Activated B cell treated with CpG ODN at 0.5 μM for 24 hours (primary cell): Measurements from ENCODE around the gene SHISA9. TPM values are rescaled to one million over a fixed set of nuclear protein-coding genes. Genes with fewer than 3 reads are reported as not detected.

ENCODE experiments used
- ATAC-seq: fragments of 200-7000 bp; cut with Tn5 transposase; one replicate; pipeline ENCODE4 v1.10.0; 2021; ENCODE audit warnings: low read depth, mild to moderate bottlenecking, moderate library complexity
- CTCF ChIA-PET: fragments of 350-600 bp; sonication (Branson Sonifier 250); formaldehyde crosslinking; loops from one replicate; lab custom pipeline; 2021; ENCODE audit warnings: antibody characterized with exemption; lab: Charles Lee
- POLR2A ChIA-PET: fragments of 350-600 bp; sonication (Branson Sonifier 250); formaldehyde crosslinking; loops from one replicate; lab custom pipeline; 2021; ENCODE audit warnings: antibody characterized with exemption; lab: Charles Lee
- DNase-seq: peaks from one replicate; pipeline ENCODE4 v3.0.0; 2022
- H3K27ac Mint-ChIP-seq: one replicate; pipeline ENCODE4 v1.8.0; 2020; ENCODE audit warnings: mixed read lengths
- H3K27me3 Mint-ChIP-seq: one replicate; pipeline ENCODE4 v1.8.0; 2021; ENCODE audit warnings: mixed read lengths
- H3K36me3 Mint-ChIP-seq: one replicate; pipeline ENCODE4 v1.8.0; 2021; ENCODE audit warnings: low read depth, mixed read lengths
- H3K4me1 Mint-ChIP-seq: one replicate; pipeline ENCODE4 v1.8.0; 2021; ENCODE audit warnings: mixed read lengths
- H3K4me3 Mint-ChIP-seq: one replicate; pipeline ENCODE4 v1.8.0; 2020; ENCODE audit warnings: mild to moderate bottlenecking, mixed read lengths
- H3K9me3 Mint-ChIP-seq: one replicate; pipeline ENCODE4 v1.8.0; 2020; ENCODE audit warnings: mixed read lengths
- CTCF ChIP-seq: fragments of 200-600 bp; IDR thresholded peaks from one replicate; pipeline ENCODE4 v1.8.0; 2022; ENCODE audit warnings: antibody characterized with exemption, mild to moderate bottlenecking
- intact Hi-C: fragments of 100-400 bp; cut with micrococcal nuclease; formaldehyde crosslinking; loops from one replicate; pipeline ENCODE4 v1.15.1; 2024
- total RNA-seq: library from RNA; stranded (reverse); gene quantifications from 2 replicates; pipeline ENCODE4 v1.2.3, GENCODE V29; 2022

The SHISA9 gene
- total RNA-seq, 1 donor from 2014 or later = 0.07 TPM

DNA sequence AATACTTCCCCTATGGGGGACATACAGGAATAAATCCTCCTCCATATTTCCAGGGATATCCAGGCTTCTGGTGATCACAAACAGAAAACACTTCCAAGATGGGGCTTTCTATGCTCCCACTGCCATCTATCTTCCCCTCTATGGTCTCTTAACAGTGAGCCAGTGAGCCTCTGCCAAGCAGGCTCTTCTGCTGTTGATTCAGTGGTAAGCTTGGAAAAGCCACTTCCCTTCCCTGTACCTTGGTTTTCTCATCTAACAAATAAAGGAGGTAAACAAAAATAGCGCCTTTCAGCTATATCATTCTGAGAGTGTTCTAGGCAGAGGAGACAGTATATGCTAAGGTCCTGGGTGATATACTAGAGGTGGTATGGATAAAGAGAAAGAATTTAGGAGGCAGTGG, 368.0 kb downstream of the SHISA9 start:
- Mint-ChIP-seq H3K9me3 (peaks cover 4% of the 10 kb centered on the region), H3K4me3 (no peak overlapping the region), H3K4me1 (no peaks in the 10 kb centered on the region), H3K27me3 (no peaks in the 10 kb centered on the region), H3K36me3 (no peaks in the 10 kb centered on the region), H3K27ac (no peak overlapping the region)
- no peak for TF ChIP-seq CTCF
- intact Hi-C loops = no loop called here
- DNase-seq (no peak), ATAC-seq (no peak)
- CTCF ChIA-PET = no interaction called here
- POLR2A ChIA-PET = no interaction called here

- H3K4me1 Mint-ChIP-seq = no peaks in the 10 kb centered on the region
- H3K9me3 Mint-ChIP-seq = peaks cover 4% of the 10 kb centered on the region
- no peak for ATAC-seq
- intact Hi-C loops = no loop called here
- no peaks in the 10 kb centered on the region for H3K27me3 Mint-ChIP-seq
- H3K4me3 Mint-ChIP-seq = no peak overlapping the region
- ChIA-PET POLR2A (no interaction called here), CTCF (no interaction called here)
- H3K27ac Mint-ChIP-seq = no peak overlapping the region
- no peak for DNase-seq
- H3K36me3 Mint-ChIP-seq = no peaks in the 10 kb centered on the region
- no peak for TF ChIP-seq CTCF
These were observed 368.6 kb downstream of the SHISA9 start for GRCh38 chr16:13269905-13270528.

- ChIA-PET CTCF (no interaction called here), POLR2A (no interaction called here)
- ATAC-seq (no peak), DNase-seq (no peak)
- no peak overlapping the region for H3K27ac Mint-ChIP-seq
- no peaks in the 10 kb centered on the region for H3K27me3 Mint-ChIP-seq
- H3K36me3 Mint-ChIP-seq = no peaks in the 10 kb centered on the region
- intact Hi-C loops = no loop called here
- H3K4me3 Mint-ChIP-seq = no peak overlapping the region
- no peaks in the 10 kb centered on the region for H3K4me1 Mint-ChIP-seq
- H3K9me3 Mint-ChIP-seq = peaks cover 4% of the 10 kb centered on the region
- no peak for TF ChIP-seq CTCF
These were observed 369.2 kb downstream of the SHISA9 start for GRCh38 chr16:13270602-13271001.

- Mint-ChIP-seq H3K27me3 (peaks cover 4% of the 10 kb centered on the region), H3K4me1 (no peaks in the 10 kb centered on the region), H3K27ac (no peak overlapping the region), H3K9me3 (peaks cover 2% of the 10 kb centered on the region), H3K36me3 (no peaks in the 10 kb centered on the region), H3K4me3 (no peak overlapping the region)
- DNase-seq (no peak), ATAC-seq (no peak)
- TF ChIP-seq CTCF = no peak
- intact Hi-C loops = no loop called here
- ChIA-PET POLR2A (no interaction called here), CTCF (no interaction called here)
These were observed 388.1 kb downstream of the SHISA9 start for GRCh38 chr16:13289515-13289914.

Other genes with a start within 250 kb of the SHISA9 start
- 12.2 and 14.1 TPM in 2 replicates for gene CPPED1, start 97.7 kb upstream of the SHISA9 start, total RNA-seq